Measurements from ENCODE around the gene RIMS1.

RIMS1 gene

GRCh38 chr6:72374857-72375256, 488.5 kb downstream of the RIMS1 start:
- Histone ChIP-seq H4K91ac (ENCODE audit: low read depth, low read length, poor library complexity) (no peak overlapping the region), H3K18ac (ENCODE audit: low read length) (no peak overlapping the region), H3K14ac (ENCODE audit: low read length) (no peak overlapping the region), H4K8ac (ENCODE audit: low read depth, low read length) (no peak overlapping the region), H3K9ac (ENCODE audit: low read depth, low read length, poor library complexity) (no peak overlapping the region), H2BK5ac (ENCODE audit: low read length) (no peak overlapping the region), H3K23ac (ENCODE audit: low read depth, low read length, poor library complexity) (no peak overlapping the region), H2AK5ac (ENCODE audit: low read depth, low read length) (no peak overlapping the region), H2BK15ac (ENCODE audit: low read length) (no peak overlapping the region), H2BK12ac (ENCODE audit: low read length) (no peak overlapping the region), H3K4me2 (ENCODE audit: insufficient read depth, low read length, poor library complexity, severe bottlenecking) (no peak overlapping the region), H2BK120ac (ENCODE audit: low read depth, low read length) (no peak overlapping the region), H3K4ac (ENCODE audit: low read length) (no peak overlapping the region), H3K4me1 (ENCODE audit: control insufficient read depth in 2 of 2, insufficient read depth in 1 of 2, low read depth in 1 of 2, low read length in 2 of 2) (peaks cover 6 to 9% of the 10 kb centered on the region in 2 donors), H3K79me1 (ENCODE audit: low read depth, low read length) (no peaks in the 10 kb centered on the region), H3K27ac (replicated peaks; ENCODE audit: low read length) (no peak overlapping the region), H3K27me3 (ENCODE audit: control insufficient read depth in 3 of 3, insufficient read depth in 3 of 3, low read depth in 1 of 3, low read length in 3 of 3) (no peaks in the 10 kb centered on the region), H2AFZ (ENCODE audit: low read length) (peak overlapping the region; percentile 57), H3K9me3 (replicated peaks in 1 of 2; ENCODE audit: control insufficient read depth in 2 of 2, insufficient read depth in 1 of 2, low read depth in 1 of 2, low read length in 2 of 2) (no peaks in the 10 kb centered on the region), H3K36me3 (replicated peaks in 1 of 2; ENCODE audit: control insufficient read depth in 2 of 2, insufficient read depth in 2 of 2, low read length in 2 of 2) (no peaks in the 10 kb centered on the region), H3K4me3 (ENCODE audit: low read length in 2 of 2) (no peak overlapping the region)
- DNase-seq (ENCODE audit: low spot score), result peak; percentile 8
- WGBS, 2 donors (ENCODE audit: extremely low coverage in 2 of 2, insufficient read length in 2 of 2, insufficient replicate concordance in 1 of 2), result no CpG with 5 or more reads among the region's 4 CpGs

DNA sequence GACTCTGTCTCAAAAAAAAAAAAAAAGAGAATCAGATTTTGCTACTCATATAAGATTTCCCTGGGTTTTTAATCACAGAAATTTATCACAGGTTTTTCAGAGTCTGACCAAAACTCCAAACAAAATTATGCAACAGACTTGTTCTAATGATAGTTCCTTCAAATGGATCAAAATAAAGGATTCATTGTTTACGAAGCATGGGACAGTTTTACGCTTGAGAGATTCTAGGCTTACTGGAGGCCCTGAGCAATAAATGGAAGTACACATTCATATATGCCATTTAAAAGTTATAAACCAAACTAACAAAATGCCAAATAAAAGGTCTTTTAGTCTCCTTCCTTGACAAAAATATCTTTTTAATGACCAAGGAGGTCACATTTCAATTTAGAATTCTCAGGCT, 490.4 kb downstream of the RIMS1 start:
- Histone ChIP-seq H3K36me3 (replicated peaks in 1 of 2; ENCODE audit: control insufficient read depth in 2 of 2, insufficient read depth in 2 of 2, low read length in 2 of 2) (no peaks in the 10 kb centered on the region), H3K23ac (ENCODE audit: low read depth, low read length, poor library complexity) (no peak overlapping the region), H2AK5ac (ENCODE audit: low read depth, low read length) (no peak overlapping the region), H4K8ac (ENCODE audit: low read depth, low read length) (no peak overlapping the region), H4K91ac (ENCODE audit: low read depth, low read length, poor library complexity) (no peak overlapping the region), H3K4me1 (ENCODE audit: control insufficient read depth in 2 of 2, insufficient read depth in 1 of 2, low read depth in 1 of 2, low read length in 2 of 2) (peaks cover 6 to 9% of the 10 kb centered on the region in 2 donors), H2BK12ac (ENCODE audit: low read length) (no peak overlapping the region), H3K18ac (ENCODE audit: low read length) (no peak overlapping the region), H3K4me2 (ENCODE audit: insufficient read depth, low read length, poor library complexity, severe bottlenecking) (no peak overlapping the region), H3K27ac (replicated peaks; ENCODE audit: low read length) (no peak overlapping the region), H3K27me3 (ENCODE audit: control insufficient read depth in 3 of 3, insufficient read depth in 3 of 3, low read depth in 1 of 3, low read length in 3 of 3) (no peaks in the 10 kb centered on the region), H2BK15ac (ENCODE audit: low read length) (no peak overlapping the region), H3K9me3 (replicated peaks in 1 of 2; ENCODE audit: control insufficient read depth in 2 of 2, insufficient read depth in 1 of 2, low read depth in 1 of 2, low read length in 2 of 2) (no peaks in the 10 kb centered on the region), H3K79me1 (ENCODE audit: low read depth, low read length) (no peaks in the 10 kb centered on the region), H2AFZ (ENCODE audit: low read length) (no peak overlapping the region), H3K4ac (ENCODE audit: low read length) (no peak overlapping the region), H3K9ac (ENCODE audit: low read depth, low read length, poor library complexity) (no peak overlapping the region), H3K14ac (ENCODE audit: low read length) (no peak overlapping the region), H2BK5ac (ENCODE audit: low read length) (no peak overlapping the region), H2BK120ac (ENCODE audit: low read depth, low read length) (no peak overlapping the region), H3K4me3 (ENCODE audit: low read length in 2 of 2) (no peak overlapping the region)
- DNase-seq (ENCODE audit: low spot score), result no peak
- no CpG with 5 or more reads among the region's 2 CpGs for WGBS, 2 donors (ENCODE audit: extremely low coverage in 2 of 2, insufficient read length in 2 of 2, insufficient replicate concordance in 1 of 2)

GRCh38 chr6:72381076-72381475, 494.7 kb downstream of the RIMS1 start:
- no peak overlapping the region for H4K91ac ChIP-seq (ENCODE audit: low read depth, low read length, poor library complexity)
- no peak overlapping the region for H3K23ac ChIP-seq (ENCODE audit: low read depth, low read length, poor library complexity)
- H3K9ac ChIP-seq (ENCODE audit: low read depth, low read length, poor library complexity), result no peak overlapping the region
- no peak overlapping the region for H2AK5ac ChIP-seq (ENCODE audit: low read depth, low read length)
- DNase-seq (ENCODE audit: low spot score), result no peak
- no CpG with 5 or more reads among the region's 6 CpGs for WGBS, 2 donors (ENCODE audit: extremely low coverage in 2 of 2, insufficient read length in 2 of 2, insufficient replicate concordance in 1 of 2)
- H3K27ac ChIP-seq (replicated peaks; ENCODE audit: low read length), result no peak overlapping the region
- H2BK12ac ChIP-seq (ENCODE audit: low read length), result no peak overlapping the region
- no peak overlapping the region for H2AFZ ChIP-seq (ENCODE audit: low read length)
- no peak overlapping the region for H3K4me3 ChIP-seq (ENCODE audit: low read length in 2 of 2)
- no peaks in the 10 kb centered on the region for H3K4me1 ChIP-seq (ENCODE audit: control insufficient read depth in 2 of 2, insufficient read depth in 1 of 2, low read depth in 1 of 2, low read length in 2 of 2)
- H3K79me1 ChIP-seq (ENCODE audit: low read depth, low read length), result no peaks in the 10 kb centered on the region
- H3K14ac ChIP-seq (ENCODE audit: low read length), result no peak overlapping the region
- H2BK5ac ChIP-seq (ENCODE audit: low read length), result no peak overlapping the region
- no peaks in the 10 kb centered on the region for H3K36me3 ChIP-seq (replicated peaks in 1 of 2; ENCODE audit: control insufficient read depth in 2 of 2, insufficient read depth in 2 of 2, low read length in 2 of 2)
- no peak overlapping the region for H3K18ac ChIP-seq (ENCODE audit: low read length)
- no peaks in the 10 kb centered on the region for H3K9me3 ChIP-seq (replicated peaks in 1 of 2; ENCODE audit: control insufficient read depth in 2 of 2, insufficient read depth in 1 of 2, low read depth in 1 of 2, low read length in 2 of 2)
- no peaks in the 10 kb centered on the region for H3K27me3 ChIP-seq (ENCODE audit: control insufficient read depth in 3 of 3, insufficient read depth in 3 of 3, low read depth in 1 of 3, low read length in 3 of 3)
- no peak overlapping the region for H3K4ac ChIP-seq (ENCODE audit: low read length)
- H2BK15ac ChIP-seq (ENCODE audit: low read length), result no peak overlapping the region
- H2BK120ac ChIP-seq (ENCODE audit: low read depth, low read length), result no peak overlapping the region
- H4K8ac ChIP-seq (ENCODE audit: low read depth, low read length), result no peak overlapping the region
- H3K4me2 ChIP-seq (ENCODE audit: insufficient read depth, low read length, poor library complexity, severe bottlenecking), result no peak overlapping the region

DNA sequence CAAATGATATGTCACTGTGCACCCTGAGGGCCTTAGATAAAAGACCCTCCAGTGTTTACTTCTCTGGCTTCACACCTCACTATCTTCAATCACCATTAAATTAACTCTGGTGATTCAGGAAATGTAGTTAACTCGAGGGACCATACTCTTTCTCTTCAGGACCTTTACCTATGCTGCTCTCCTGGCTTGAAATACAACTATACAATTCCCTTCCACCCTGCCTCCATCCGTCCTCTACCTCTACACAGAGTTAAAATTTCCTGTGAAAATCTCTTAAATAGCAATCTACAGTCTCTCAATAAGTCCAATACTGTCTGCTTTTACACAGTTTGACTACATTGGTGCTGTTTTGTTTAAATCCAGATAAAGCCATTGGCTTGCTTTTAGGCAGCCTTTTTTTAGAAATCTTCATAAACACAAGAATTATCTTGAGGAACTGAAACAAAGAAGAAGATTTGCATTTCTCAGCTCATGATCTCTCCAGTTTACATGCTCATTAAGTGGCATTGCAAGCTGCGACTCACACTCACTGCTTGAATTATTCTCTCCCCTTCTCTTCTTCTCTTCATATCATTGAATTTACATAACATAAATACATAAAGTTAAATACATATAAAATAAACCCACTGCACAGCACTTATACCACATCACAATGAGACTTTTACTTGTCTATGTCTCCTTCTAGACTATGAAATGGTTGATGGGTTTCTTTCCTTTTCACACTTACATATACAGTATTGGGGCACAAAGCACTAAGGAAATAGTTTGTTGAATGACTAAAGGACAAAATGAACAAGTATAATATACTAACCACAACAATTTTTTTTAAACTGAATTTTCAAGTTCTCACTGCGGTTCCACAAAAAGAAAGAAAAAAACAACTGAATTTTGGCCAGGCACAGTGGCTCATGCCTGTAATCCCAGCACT, 496.5 kb downstream of the RIMS1 start:
- Histone ChIP-seq H3K79me1 (ENCODE audit: low read depth, low read length) (no peaks in the 10 kb centered on the region), H3K23ac (ENCODE audit: low read depth, low read length, poor library complexity) (no peak overlapping the region), H3K9me3 (replicated peaks in 1 of 2; ENCODE audit: control insufficient read depth in 2 of 2, insufficient read depth in 1 of 2, low read depth in 1 of 2, low read length in 2 of 2) (no peaks in the 10 kb centered on the region), H3K9ac (ENCODE audit: low read depth, low read length, poor library complexity) (no peak overlapping the region), H4K91ac (ENCODE audit: low read depth, low read length, poor library complexity) (no peak overlapping the region), H2AK5ac (ENCODE audit: low read depth, low read length) (no peak overlapping the region), H2BK120ac (ENCODE audit: low read depth, low read length) (no peak overlapping the region), H3K27ac (replicated peaks; ENCODE audit: low read length) (no peak overlapping the region), H2BK15ac (ENCODE audit: low read length) (no peak overlapping the region), H3K18ac (ENCODE audit: low read length) (no peak overlapping the region), H3K4me2 (ENCODE audit: insufficient read depth, low read length, poor library complexity, severe bottlenecking) (no peak overlapping the region), H4K8ac (ENCODE audit: low read depth, low read length) (no peak overlapping the region), H3K4ac (ENCODE audit: low read length) (no peak overlapping the region), H2AFZ (ENCODE audit: low read length) (no peak overlapping the region), H3K4me1 (ENCODE audit: control insufficient read depth in 2 of 2, insufficient read depth in 1 of 2, low read depth in 1 of 2, low read length in 2 of 2) (no peaks in the 10 kb centered on the region), H3K14ac (ENCODE audit: low read length) (no peak overlapping the region), H3K27me3 (ENCODE audit: control insufficient read depth in 3 of 3, insufficient read depth in 3 of 3, low read depth in 1 of 3, low read length in 3 of 3) (no peaks in the 10 kb centered on the region), H3K4me3 (ENCODE audit: low read length in 2 of 2) (no peak overlapping the region), H2BK12ac (ENCODE audit: low read length) (no peak overlapping the region), H2BK5ac (ENCODE audit: low read length) (no peak overlapping the region), H3K36me3 (replicated peaks in 1 of 2; ENCODE audit: control insufficient read depth in 2 of 2, insufficient read depth in 2 of 2, low read length in 2 of 2) (no peaks in the 10 kb centered on the region)
- DNase-seq (ENCODE audit: low spot score), result no peak
- no CpG with 5 or more reads among the region's 4 CpGs for WGBS, 2 donors (ENCODE audit: extremely low coverage in 2 of 2, insufficient read length in 2 of 2, insufficient replicate concordance in 1 of 2)

Measured in neuronal stem cell (in vitro differentiated cells).